GM12878 (cell line): Measurements from ENCODE around the gene PSMC6. TPM values are rescaled to one million over a fixed set of nuclear protein-coding genes. Genes with fewer than 3 reads are reported as not detected.

Experiments used
- ATAC-seq: fragments of 200-7000 bp; cut with Tn5 transposase; 3 replicates; pipeline ENCODE4 v1.9.1; 2020; ENCODE audit warnings: mild to moderate bottlenecking, moderate library complexity
- BruUV-seq: library from RNA; stranded (reverse); fragments of 400-500 nt; replicated peaks from 2 replicates; lab custom pipeline; 2021; lab: Mats Ljungman, UMichigan
- CTCF ChIA-PET: fragments of 300-600 bp; sonication (Branson Sonifier 250); formaldehyde crosslinking; extraction: SDS; loops from one replicate; lab custom pipeline; 2021; ENCODE audit warnings: inconsistent platforms; lab: Yijun Ruan, JAX
- POLR2A ChIA-PET: fragments of 350-600 bp; formaldehyde crosslinking; extraction: SDS; loops from one replicate; lab custom pipeline; 2021; ENCODE audit warnings: inconsistent platforms; lab: Charles Lee
- RAD21 ChIA-PET: fragments of 300-600 bp; sonication (Branson Sonifier 250); formaldehyde crosslinking; loops from one replicate; lab custom pipeline; 2023; ENCODE audit warnings: antibody characterized with exemption; ENCODE audit not compliant: unreplicated experiment; lab: Charles Lee
- SMC1A ChIA-PET: fragments of 300-600 bp; sonication (Branson Sonifier 250); formaldehyde crosslinking; loops from one replicate; lab custom pipeline; 2023; ENCODE audit not compliant: unreplicated experiment, uncharacterized antibody; lab: Charles Lee
- DNase-seq: peaks from one replicate; pipeline ENCODE4 v3.0.0-alpha.2; 2011; ENCODE audit warnings: low read depth, low spot score
- FAIRE-seq: peaks from 3 replicates; lab custom pipeline; 2011; peaks lifted over from hg19 to GRCh38; lab: Jason Lieb, UNC
- H2AFZ ChIP-seq: 2 replicates; pipeline ENCODE4 v1.6.0; 2011; ENCODE audit warnings: low read depth, low read length, control low read depth; ENCODE audit not compliant: control insufficient read depth
- H3K27ac ChIP-seq: 2 replicates; pipeline ENCODE4 v1.5.1; 2011; ENCODE audit warnings: control low read depth; ENCODE audit not compliant: control insufficient read depth, insufficient read depth
- H3K27me3 ChIP-seq, 2 experiments: replicated peaks in 1 of 2; 2 replicates each; pipeline versions ENCODE4 v1.6.0 to v1.6.1; 2011; ENCODE audit warnings: low read length in 1 of 2; ENCODE audit not compliant: control insufficient read depth in 2 of 2, insufficient read depth in 2 of 2
- H3K36me3 ChIP-seq, 2 experiments: 2 replicates each; pipeline ENCODE4 v1.5.1; 2011; ENCODE audit warnings: low read length in 1 of 2; ENCODE audit not compliant: control insufficient read depth in 2 of 2, insufficient read depth in 2 of 2
- H3K4me1 ChIP-seq: 2 replicates; pipeline ENCODE4 v1.6.1; 2011; ENCODE audit warnings: mild to moderate bottlenecking, low read length, moderate library complexity, mixed read lengths; ENCODE audit not compliant: control insufficient read depth, insufficient read depth
- H3K4me2 ChIP-seq: 2 replicates; pipeline ENCODE4 v1.6.0; 2011; ENCODE audit warnings: control low read depth; ENCODE audit not compliant: control insufficient read depth, insufficient read depth
- H3K4me3 ChIP-seq: fragments of 200-600 bp; sonication (generic); 2 replicates; pipeline ENCODE4 v1.5.1; 2016
- H3K79me2 ChIP-seq: 2 replicates; pipeline ENCODE4 v1.6.0; 2011; ENCODE audit warnings: low read length; ENCODE audit not compliant: control insufficient read depth, insufficient read depth
- H3K9ac ChIP-seq: 2 replicates; pipeline ENCODE4 v1.8.0; 2011; ENCODE audit warnings: low read length, control low read depth, mixed read lengths; ENCODE audit not compliant: control insufficient read depth, insufficient read depth
- H3K9me3 ChIP-seq: replicated peaks from 3 replicates; pipeline ENCODE4 v1.5.1; 2011; ENCODE audit warnings: mild to moderate bottlenecking, low read length; ENCODE audit not compliant: control insufficient read depth, insufficient read depth
- H4K20me1 ChIP-seq: 2 replicates; pipeline ENCODE4 v1.6.0; 2011; ENCODE audit not compliant: control insufficient read depth, insufficient read depth
- CTCF ChIP-seq, 3 experiments: IDR thresholded peaks in 2 of 3; conservative IDR thresholded peaks in 1 of 3; 2 replicates each; pipeline ENCODE4 v1.5.1; 2011; ENCODE audit warnings: low read depth in 3 of 3, low read length in 3 of 3, mild to moderate bottlenecking in 3 of 3, control low read depth in 2 of 3, moderate library complexity in 2 of 3, inconsistent platforms in 1 of 3, mixed read lengths in 1 of 3; ENCODE audit not compliant: control insufficient read depth in 2 of 3, insufficient read depth in 1 of 3; ENCODE audit errors: extremely low read depth in 1 of 3
- YY1 ChIP-seq: IDR thresholded peaks from 2 replicates; pipeline ENCODE4 v1.6.1; 2011; ENCODE audit warnings: low read depth, mild to moderate bottlenecking, low read length
- WGBS: methylation state at CpG from one replicate; pipeline ENCODE4 v1.1.6; 2016; ENCODE audit warnings: low lambda C conversion rate; ENCODE audit not compliant: insufficient replicate concordance, insufficient coverage; ENCODE audit errors: missing lambda C conversion rate; 5-methylcytosine and 5-hydroxymethylcytosine counted together
- in situ Hi-C: fragments of 300-500 bp; cut with MboI; formaldehyde crosslinking; loops from 9 replicates; pipeline ENCODE4 v1.14.3; 2018; ENCODE audit warnings: mixed read lengths
- intact Hi-C: fragments of 100-400 bp; cut with micrococcal nuclease; formaldehyde crosslinking; loops from one replicate; pipeline ENCODE4 v1.14.2; 2022; ENCODE audit not compliant: unreplicated experiment
- polyA plus RNA-seq, 11 experiments: library from polyadenylated mRNA; depleted of rRNA in 4 of 11; unstranded in 6 of 11; stranded (reverse) in 5 of 11; fragments of >200 nt; fragmentation: Nextera tagmentation in 4 of 11; fragmentation: Illumina TruSeq in 1 of 11; extraction: Ambion mirVana in 4 of 11; extraction: Trizol in 1 of 11; gene quantifications; 1 replicate in 1 of 11; 2 replicates in 10 of 11; pipeline versions ENCODE4 v1.2.1 to v1.2.3, GENCODE V29; 2011 to 2016; ENCODE audit warnings: inconsistent platforms in 2 of 11, missing spikeins in 2 of 11, low read depth in 1 of 11
- total RNA-seq, 4 experiments: library from RNA; depleted of rRNA in 3 of 4; stranded (reverse); fragments of >200 nt in 3 of 4; fragmentation: Illumina TruSeq in 1 of 4; extraction: Trizol in 1 of 4; gene quantifications; 2 replicates each; pipeline versions ENCODE4 v1.2.1 to v1.2.3, GENCODE V29; 2013 to 2021

PSMC6 gene
- total and polyA plus RNA-seq, 10 of the 15 experiments (the other 5 are each of a cell fraction or from before 2014, with no cell fraction given): 71.4 to 192 (median 153) TPM

DNA sequence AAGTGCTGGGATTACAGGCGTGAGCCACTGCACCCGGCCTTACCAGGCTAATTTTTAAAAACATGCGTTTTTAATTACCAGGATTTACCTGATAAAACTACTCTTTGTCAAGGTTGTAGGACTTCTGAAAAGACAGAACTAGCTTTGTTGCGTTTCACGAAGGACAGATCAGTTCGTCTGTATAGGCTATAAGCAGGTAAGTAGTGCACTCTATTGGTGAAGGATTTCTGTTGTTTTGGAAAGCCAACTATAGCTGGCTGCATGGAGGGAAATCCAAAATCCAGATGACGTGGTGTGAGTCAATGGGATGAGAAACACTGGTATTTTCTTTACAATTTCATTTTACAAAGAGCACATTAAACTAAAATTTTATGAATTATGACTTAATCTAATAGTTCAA lies 69.8 kb downstream of the PSMC6 start:
- no peaks in the 10 kb centered on the region for H4K20me1 ChIP-seq
- BruUV-seq: no TSS peak
- RAD21 ChIA-PET: no interaction called here
- FAIRE-seq (no peak), DNase-seq (no peak), ATAC-seq (no peak)
- 94% methylated on average over 7 of the region's 7 CpGs for WGBS
- SMC1A ChIA-PET: interaction anchor here (1.0 kb wide), 1 partner anchor 93 kb away, joined by 3 read pairs; no protein-coding TSS in a partner anchor
- H2AFZ ChIP-seq: no peak overlapping the region
- in situ Hi-C loops (no loop called here), intact Hi-C loops (no loop called here)
- H3K4me3 ChIP-seq: no peak overlapping the region
- no peak overlapping the region for H3K27ac ChIP-seq
- POLR2A ChIA-PET: no interaction called here
- no peak overlapping the region for H3K4me2 ChIP-seq
- no peaks in the 10 kb centered on the region for H3K9me3 ChIP-seq
- H3K9ac ChIP-seq: no peak overlapping the region
- H3K4me1 ChIP-seq: no peaks in the 10 kb centered on the region
- H3K36me3 ChIP-seq: peaks cover 3 to 8% of the 10 kb centered on the region in 2 experiments
- no peaks in the 10 kb centered on the region for H3K79me2 ChIP-seq
- no peaks in the 10 kb centered on the region for H3K27me3 ChIP-seq
- CTCF ChIA-PET: no interaction called here
- peak in 1 of 3 experiments; percentile 15; a peak in 1 of 6 replicates for TF ChIP-seq CTCF (IDR thresholded peaks at IDR 0.05 in 2 of 3, conservative IDR thresholded peaks at IDR 0.05 in 1 of 3; ENCODE audit: control insufficient read depth in 2 of 3, extremely low read depth in 1 of 3, insufficient read depth in 1 of 3, low read depth in 3 of 3, low read length in 3 of 3)
- TF ChIP-seq YY1: no peak

Other genes starting within 250 kb of the PSMC6 start
- gene TXNDC16, start 154.7 kb upstream of the PSMC6 start, total RNA-seq (2014; rRNA removed): 3.9 and 4.4 TPM in 2 replicates
- gene TXNDC16, start 154.7 kb upstream of the PSMC6 start, total RNA-seq (2014; rRNA removed; fragmentation: Illumina TruSeq; extraction: Trizol): 6.7 TPM in 2 replicates
- 6.6 and 7.9 TPM in 2 replicates for gene TXNDC16, start 154.7 kb upstream of the PSMC6 start, total RNA-seq (2021)
- gene TXNDC16, start 154.7 kb upstream of the PSMC6 start, polyA plus RNA-seq (2011; rRNA removed): 6.9 and 10.8 TPM in 2 replicates
- 5.5 and 7.9 TPM in 2 replicates for gene TXNDC16, start 154.7 kb upstream of the PSMC6 start, polyA plus RNA-seq (2014; fragmentation: Illumina TruSeq; extraction: Trizol)
- 1 to 10 TPM; 1.2 to 1.6 TPM for gene TXNDC16, start 154.7 kb upstream of the PSMC6 start, polyA plus RNA-seq (2014; fragmentation: Nextera tagmentation; extraction: Ambion mirVana)
- 3.3 and 3.5 TPM in 2 replicates for gene TXNDC16, start 154.7 kb upstream of the PSMC6 start, polyA plus RNA-seq (2014; rRNA removed)
- 1 to 10 TPM; 5.5 to 7.1 TPM for gene TXNDC16, start 154.7 kb upstream of the PSMC6 start, polyA plus RNA-seq (2016; fragmentation: Nextera tagmentation; extraction: Ambion mirVana)
- gene GPR137C, start 154.4 kb upstream of the PSMC6 start, total RNA-seq (2014; rRNA removed): 0.11 and 0.33 TPM in 2 replicates
- 0.18 and 0.32 TPM in 2 replicates for gene GPR137C, start 154.4 kb upstream of the PSMC6 start, total RNA-seq (2014; rRNA removed; fragmentation: Illumina TruSeq; extraction: Trizol)
- gene GPR137C, start 154.4 kb upstream of the PSMC6 start, total RNA-seq (2021): 0.24 and 0.72 TPM in 2 replicates
- 0.26 and 0.37 TPM in 2 replicates for gene GPR137C, start 154.4 kb upstream of the PSMC6 start, polyA plus RNA-seq (2011; rRNA removed)
- gene GPR137C, start 154.4 kb upstream of the PSMC6 start, polyA plus RNA-seq (2014; fragmentation: Illumina TruSeq; extraction: Trizol): 0.28 and 0.84 TPM in 2 replicates
- under 1 TPM; 0.03 to 0.05 TPM for gene GPR137C, start 154.4 kb upstream of the PSMC6 start, polyA plus RNA-seq (2014; fragmentation: Nextera tagmentation; extraction: Ambion mirVana)
- gene GPR137C, start 154.4 kb upstream of the PSMC6 start, polyA plus RNA-seq (2014; rRNA removed): 0.16 and 0.29 TPM in 2 replicates
- under 1 TPM; 0.10 to 0.35 TPM for gene GPR137C, start 154.4 kb upstream of the PSMC6 start, polyA plus RNA-seq (2016; fragmentation: Nextera tagmentation; extraction: Ambion mirVana)
- gene ERO1A, start 11.6 kb upstream of the PSMC6 start, total RNA-seq (2014; rRNA removed): 52.5 and 60.3 TPM in 2 replicates
- 54.3 and 57.0 TPM in 2 replicates for gene ERO1A, start 11.6 kb upstream of the PSMC6 start, total RNA-seq (2014; rRNA removed; fragmentation: Illumina TruSeq; extraction: Trizol)
- gene ERO1A, start 11.6 kb upstream of the PSMC6 start, total RNA-seq (2021): 71.3 and 74.3 TPM in 2 replicates
- gene ERO1A, start 11.6 kb upstream of the PSMC6 start, polyA plus RNA-seq (2011; rRNA removed): 93.1 and 144 TPM in 2 replicates
- 40.0 and 54.2 TPM in 2 replicates for gene ERO1A, start 11.6 kb upstream of the PSMC6 start, polyA plus RNA-seq (2014; fragmentation: Illumina TruSeq; extraction: Trizol)
- 10 to 100 TPM; 17.5 to 41.2 TPM for gene ERO1A, start 11.6 kb upstream of the PSMC6 start, polyA plus RNA-seq (2014; fragmentation: Nextera tagmentation; extraction: Ambion mirVana)
- gene ERO1A, start 11.6 kb upstream of the PSMC6 start, polyA plus RNA-seq (2014; rRNA removed): 34.8 and 35.6 TPM in 2 replicates
- gene ERO1A, start 11.6 kb upstream of the PSMC6 start, polyA plus RNA-seq (2016; fragmentation: Nextera tagmentation; extraction: Ambion mirVana): 10 to 100 TPM; 48.4 to 48.6 TPM
- 9.4 and 11.0 TPM in 2 replicates for gene STYX, start 23.0 kb downstream of the PSMC6 start, total RNA-seq (2014; rRNA removed)
- 13.0 and 13.3 TPM in 2 replicates for gene STYX, start 23.0 kb downstream of the PSMC6 start, total RNA-seq (2014; rRNA removed; fragmentation: Illumina TruSeq; extraction: Trizol)
- 8.7 and 9.5 TPM in 2 replicates for gene STYX, start 23.0 kb downstream of the PSMC6 start, total RNA-seq (2021)
- 9.0 and 15.3 TPM in 2 replicates for gene STYX, start 23.0 kb downstream of the PSMC6 start, polyA plus RNA-seq (2011; rRNA removed)
- 9.0 and 11.3 TPM in 2 replicates for gene STYX, start 23.0 kb downstream of the PSMC6 start, polyA plus RNA-seq (2014; fragmentation: Illumina TruSeq; extraction: Trizol)
- gene STYX, start 23.0 kb downstream of the PSMC6 start, polyA plus RNA-seq (2014; fragmentation: Nextera tagmentation; extraction: Ambion mirVana): 10 to 100 TPM in 1 of 2 experiments, 1 to 10 TPM in 1; 5.0 to 10.1 TPM
- 6.7 and 8.6 TPM in 2 replicates for gene STYX, start 23.0 kb downstream of the PSMC6 start, polyA plus RNA-seq (2014; rRNA removed)
- 10 to 100 TPM; 13.8 to 15.3 TPM for gene STYX, start 23.0 kb downstream of the PSMC6 start, polyA plus RNA-seq (2016; fragmentation: Nextera tagmentation; extraction: Ambion mirVana)
- 20.2 and 20.3 TPM in 2 replicates for gene GNPNAT1, start 84.4 kb downstream of the PSMC6 start, total RNA-seq (2014; rRNA removed)
- 27.8 and 28.3 TPM in 2 replicates for gene GNPNAT1, start 84.4 kb downstream of the PSMC6 start, total RNA-seq (2014; rRNA removed; fragmentation: Illumina TruSeq; extraction: Trizol)
- gene GNPNAT1, start 84.4 kb downstream of the PSMC6 start, total RNA-seq (2021): 24.9 and 28.2 TPM in 2 replicates
- 18.9 and 27.1 TPM in 2 replicates for gene GNPNAT1, start 84.4 kb downstream of the PSMC6 start, polyA plus RNA-seq (2011; rRNA removed)
- gene GNPNAT1, start 84.4 kb downstream of the PSMC6 start, polyA plus RNA-seq (2014; fragmentation: Illumina TruSeq; extraction: Trizol): 30.7 and 35.4 TPM in 2 replicates
- 10 to 100 TPM; 23.4 to 29.1 TPM for gene GNPNAT1, start 84.4 kb downstream of the PSMC6 start, polyA plus RNA-seq (2014; fragmentation: Nextera tagmentation; extraction: Ambion mirVana)
- 19.8 and 20.2 TPM in 2 replicates for gene GNPNAT1, start 84.4 kb downstream of the PSMC6 start, polyA plus RNA-seq (2014; rRNA removed)
- gene GNPNAT1, start 84.4 kb downstream of the PSMC6 start, polyA plus RNA-seq (2016; fragmentation: Nextera tagmentation; extraction: Ambion mirVana): 10 to 100 TPM; 50.4 to 52.6 TPM
- 20.8 and 25.2 TPM in 2 replicates for gene FERMT2, start 243.8 kb downstream of the PSMC6 start, total RNA-seq (2014; rRNA removed)
- 23.7 and 24.6 TPM in 2 replicates for gene FERMT2, start 243.8 kb downstream of the PSMC6 start, total RNA-seq (2014; rRNA removed; fragmentation: Illumina TruSeq; extraction: Trizol)
- gene FERMT2, start 243.8 kb downstream of the PSMC6 start, total RNA-seq (2021): 22.6 and 26.6 TPM in 2 replicates
- gene FERMT2, start 243.8 kb downstream of the PSMC6 start, polyA plus RNA-seq (2011; rRNA removed): 6.1 and 8.9 TPM in 2 replicates
- 35.5 and 42.5 TPM in 2 replicates for gene FERMT2, start 243.8 kb downstream of the PSMC6 start, polyA plus RNA-seq (2014; fragmentation: Illumina TruSeq; extraction: Trizol)
- gene FERMT2, start 243.8 kb downstream of the PSMC6 start, polyA plus RNA-seq (2014; fragmentation: Nextera tagmentation; extraction: Ambion mirVana): 1 to 10 TPM; 4.9 to 8.6 TPM
- gene FERMT2, start 243.8 kb downstream of the PSMC6 start, polyA plus RNA-seq (2014; rRNA removed): 15.6 and 19.7 TPM in 2 replicates
- 10 to 100 TPM; 16.9 to 19.3 TPM for gene FERMT2, start 243.8 kb downstream of the PSMC6 start, polyA plus RNA-seq (2016; fragmentation: Nextera tagmentation; extraction: Ambion mirVana)